Upper lobe of right lung (tissue), 1 donor: Measurements from ENCODE around the gene TRAF2. TPM values are rescaled to one million over a fixed set of nuclear protein-coding genes. Genes with fewer than 3 reads are reported as not detected.
A peak's percentile ranks its signal among the peaks of the same experiment; 100 is the strongest.

Experiments
- ATAC-seq: fragments of 200-7000 bp; cut with Tn5 transposase; one replicate; pipeline ENCODE4 v1.9.1; 2020; ENCODE audit warnings: mild to moderate bottlenecking, moderate library complexity
- DNase-seq: peaks from one replicate; pipeline ENCODE4 v3.0.0-alpha.2; 2020
- H3K27ac ChIP-seq: fragments of 200-600 bp; one replicate; pipeline ENCODE4 v1.8.0; 2022
- H3K27me3 ChIP-seq: fragments of 200-600 bp; one replicate; pipeline ENCODE4 v1.8.0; 2022; ENCODE audit warnings: mild to moderate bottlenecking
- H3K36me3 ChIP-seq: fragments of 200-600 bp; one replicate; pipeline ENCODE4 v1.8.0; 2022
- H3K4me1 ChIP-seq: fragments of 200-600 bp; one replicate; pipeline ENCODE4 v1.8.0; 2022
- H3K4me3 ChIP-seq: fragments of 200-600 bp; one replicate; pipeline ENCODE4 v1.8.0; 2022; ENCODE audit warnings: mild to moderate bottlenecking
- H3K9me3 ChIP-seq: fragments of 200-600 bp; one replicate; pipeline ENCODE4 v1.8.0; 2022
- intact Hi-C: fragments of 100-400 bp; cut with DNase I; formaldehyde crosslinking; loops from one replicate; pipeline ENCODE4 v1.11.0; 2022
- total RNA-seq: library from RNA; stranded (reverse); fragmentation: NEBNext Ultra II Directional; extraction: Animal tissue kit (Norgen Biotek cat#: 25700); gene quantifications from one replicate; pipeline ENCODE4 v1.2.1, GENCODE V29; 2021
- TF ChIP-seq, protein P1 (sequence below): fragments of 200-600 bp; IDR thresholded peaks from one replicate; pipeline ENCODE4 v1.8.0; 2022; ENCODE audit warnings: antibody characterized with exemption
- donor health status: DM: no; HTN: yes; CAD: no; lungs with severe emphysema.

The TRAF2 gene
- total RNA-seq, 1 donor from 2014 or later = 14.8 TPM

DNA sequence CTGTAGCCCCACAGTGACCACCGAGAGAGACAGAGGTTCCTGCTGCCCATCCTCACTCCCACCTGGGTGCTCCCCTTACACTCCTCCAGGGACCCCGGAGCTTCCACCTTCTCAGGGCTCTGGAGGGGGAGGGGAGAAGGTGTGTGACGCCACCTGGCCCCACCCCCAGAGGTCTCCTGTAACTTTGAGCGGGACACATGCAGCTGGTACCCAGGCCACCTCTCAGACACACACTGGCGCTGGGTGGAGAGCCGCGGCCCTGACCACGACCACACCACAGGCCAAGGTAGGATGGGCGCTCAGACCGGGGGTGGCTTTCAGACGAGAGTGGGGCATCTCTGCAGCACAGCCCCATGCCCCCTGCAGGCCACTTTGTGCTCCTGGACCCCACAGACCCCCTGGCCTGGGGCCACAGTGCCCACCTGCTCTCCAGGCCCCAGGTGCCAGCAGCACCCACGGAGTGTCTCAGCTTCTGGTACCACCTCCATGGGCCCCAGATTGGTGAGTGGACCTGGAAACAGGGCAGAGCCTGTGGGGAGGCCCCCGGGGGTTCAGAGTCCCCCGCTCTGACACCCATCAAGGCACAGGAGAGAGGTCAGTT lies 29.7 kb upstream of the TRAF2 start:
- TF ChIP-seq, protein P1, sequence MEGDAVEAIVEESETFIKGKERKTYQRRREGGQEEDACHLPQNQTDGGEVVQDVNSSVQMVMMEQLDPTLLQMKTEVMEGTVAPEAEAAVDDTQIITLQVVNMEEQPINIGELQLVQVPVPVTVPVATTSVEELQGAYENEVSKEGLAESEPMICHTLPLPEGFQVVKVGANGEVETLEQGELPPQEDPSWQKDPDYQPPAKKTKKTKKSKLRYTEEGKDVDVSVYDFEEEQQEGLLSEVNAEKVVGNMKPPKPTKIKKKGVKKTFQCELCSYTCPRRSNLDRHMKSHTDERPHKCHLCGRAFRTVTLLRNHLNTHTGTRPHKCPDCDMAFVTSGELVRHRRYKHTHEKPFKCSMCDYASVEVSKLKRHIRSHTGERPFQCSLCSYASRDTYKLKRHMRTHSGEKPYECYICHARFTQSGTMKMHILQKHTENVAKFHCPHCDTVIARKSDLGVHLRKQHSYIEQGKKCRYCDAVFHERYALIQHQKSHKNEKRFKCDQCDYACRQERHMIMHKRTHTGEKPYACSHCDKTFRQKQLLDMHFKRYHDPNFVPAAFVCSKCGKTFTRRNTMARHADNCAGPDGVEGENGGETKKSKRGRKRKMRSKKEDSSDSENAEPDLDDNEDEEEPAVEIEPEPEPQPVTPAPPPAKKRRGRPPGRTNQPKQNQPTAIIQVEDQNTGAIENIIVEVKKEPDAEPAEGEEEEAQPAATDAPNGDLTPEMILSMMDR = no peak
- H3K36me3 ChIP-seq = peaks cover 12% of the 10 kb centered on the region
- H3K4me3 ChIP-seq = no peak overlapping the region
- peaks cover 4% of the 10 kb centered on the region for H3K4me1 ChIP-seq
- no peak overlapping the region for H3K27ac ChIP-seq
- intact Hi-C loops = no loop called here
- no peaks in the 10 kb centered on the region for H3K9me3 ChIP-seq
- no peak for ATAC-seq
- no peaks in the 10 kb centered on the region for H3K27me3 ChIP-seq
- no peak for DNase-seq

DNA sequence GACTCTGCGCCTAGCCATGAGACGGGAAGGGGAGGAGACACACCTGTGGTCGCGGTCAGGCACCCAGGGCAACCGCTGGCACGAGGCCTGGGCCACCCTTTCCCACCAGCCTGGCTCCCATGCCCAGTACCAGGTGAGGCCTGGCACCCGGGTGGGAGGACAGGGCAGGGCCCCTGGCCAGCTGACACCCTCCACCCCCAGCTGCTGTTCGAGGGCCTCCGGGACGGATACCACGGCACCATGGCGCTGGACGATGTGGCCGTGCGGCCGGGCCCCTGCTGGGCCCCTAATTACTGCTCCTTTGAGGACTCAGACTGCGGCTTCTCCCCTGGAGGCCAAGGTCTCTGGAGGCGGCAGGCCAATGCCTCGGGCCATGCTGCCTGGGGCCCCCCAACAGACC lies 29.1 kb upstream of the TRAF2 start:
- no peak for ATAC-seq
- Histone ChIP-seq H3K36me3 (peaks cover 17% of the 10 kb centered on the region), H3K9me3 (no peaks in the 10 kb centered on the region), H3K27ac (no peak overlapping the region), H3K27me3 (no peaks in the 10 kb centered on the region), H3K4me1 (peaks cover 4% of the 10 kb centered on the region), H3K4me3 (no peak overlapping the region)
- intact Hi-C loops = no loop called here
- TF ChIP-seq, protein P1 = no peak
- no peak for DNase-seq

DNA sequence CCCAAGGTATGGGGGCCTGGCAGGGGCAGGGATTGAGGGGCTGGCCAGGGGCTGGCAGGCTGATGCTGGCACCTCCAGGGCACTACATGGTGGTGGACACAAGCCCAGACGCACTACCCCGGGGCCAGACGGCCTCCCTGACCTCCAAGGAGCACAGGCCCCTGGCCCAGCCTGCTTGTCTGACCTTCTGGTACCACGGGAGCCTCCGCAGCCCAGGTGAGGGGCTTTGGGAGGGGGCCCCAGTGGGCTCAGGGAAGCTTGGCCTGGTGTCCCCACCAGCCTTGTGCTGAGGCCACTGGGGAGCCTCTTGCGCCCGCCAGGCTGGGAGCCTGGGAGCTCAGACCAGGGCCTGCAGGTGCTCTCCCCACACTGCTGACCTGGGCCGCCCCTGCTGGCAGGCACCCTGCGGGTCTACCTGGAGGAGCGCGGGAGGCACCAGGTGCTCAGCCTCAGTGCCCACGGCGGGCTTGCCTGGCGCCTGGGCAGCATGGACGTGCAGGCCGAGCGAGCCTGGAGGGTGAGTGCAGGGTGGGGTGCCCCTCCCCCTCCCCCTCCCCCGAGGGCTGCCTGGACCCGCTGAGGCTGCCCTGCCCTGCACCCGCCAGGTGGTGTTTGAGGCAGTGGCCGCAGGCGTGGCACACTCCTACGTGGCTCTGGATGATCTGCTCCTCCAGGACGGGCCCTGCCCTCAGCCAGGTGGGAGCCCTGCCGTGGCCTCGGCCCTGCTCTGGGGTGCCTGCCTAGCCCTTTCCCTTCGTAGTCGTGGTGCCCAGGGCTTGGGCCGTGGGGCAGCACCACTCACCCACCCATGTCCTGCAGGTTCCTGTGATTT lies 28.5 kb upstream of the TRAF2 start:
- TF ChIP-seq, protein P1 = no peak
- Histone ChIP-seq H3K4me1 (peaks cover 4% of the 10 kb centered on the region), H3K9me3 (no peaks in the 10 kb centered on the region), H3K4me3 (no peak overlapping the region), H3K27me3 (no peaks in the 10 kb centered on the region), H3K27ac (no peak overlapping the region), H3K36me3 (peaks cover 24% of the 10 kb centered on the region)
- ATAC-seq (no peak), DNase-seq (no peak)
- intact Hi-C loops = no loop called here

DNA sequence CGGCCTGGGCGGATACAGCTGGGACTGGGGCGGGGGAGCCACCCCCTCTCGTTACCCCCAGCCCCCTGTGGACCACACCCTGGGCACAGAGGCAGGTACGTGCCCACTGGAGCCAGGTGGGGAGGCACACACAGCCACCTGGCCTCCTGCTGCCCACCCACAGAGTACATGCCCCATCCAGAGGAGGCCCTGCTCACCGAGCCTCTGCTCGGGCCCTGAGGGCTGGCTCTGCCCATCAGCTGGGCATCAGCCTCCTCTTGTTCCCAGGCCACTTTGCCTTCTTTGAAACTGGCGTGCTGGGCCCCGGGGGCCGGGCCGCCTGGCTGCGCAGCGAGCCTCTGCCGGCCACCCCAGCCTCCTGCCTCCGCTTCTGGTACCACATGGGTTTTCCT lies 27.9 kb upstream of the TRAF2 start:
- TF ChIP-seq, protein P1 = no peak
- Histone ChIP-seq H3K4me3 (no peak overlapping the region), H3K9me3 (no peaks in the 10 kb centered on the region), H3K4me1 (peaks cover 4% of the 10 kb centered on the region), H3K27me3 (no peaks in the 10 kb centered on the region), H3K36me3 (peaks cover 30% of the 10 kb centered on the region), H3K27ac (no peak overlapping the region)
- DNase-seq (no peak), ATAC-seq (no peak)
- intact Hi-C loops = no loop called here

- Histone ChIP-seq H3K36me3 (peaks cover 35% of the 10 kb centered on the region), H3K9me3 (no peaks in the 10 kb centered on the region), H3K4me1 (peaks cover 8% of the 10 kb centered on the region), H3K27ac (no peak overlapping the region), H3K27me3 (no peaks in the 10 kb centered on the region), H3K4me3 (no peak overlapping the region)
- intact Hi-C loops = no loop called here
- TF ChIP-seq, protein P1 = no peak
- ATAC-seq (peak; percentile 28), DNase-seq (no peak)
These were observed 27.2 kb upstream of the TRAF2 start for GRCh38 chr9:136858844-136859757.
